GM23338 (cell line): Measurements from ENCODE around the gene BCL2. TPM values are rescaled to one million over a fixed set of nuclear protein-coding genes. Genes with fewer than 3 reads are reported as not detected.

Experiments used
- ATAC-seq: fragments of 200-7000 bp; cut with Tn5 transposase; 3 replicates; pipeline ENCODE4 v1.9.1; 2020
- DNase-seq: peaks from one replicate; pipeline ENCODE4 v3.0.0-alpha.2; 2015; ENCODE audit warnings: low spot score
- H2AFZ ChIP-seq: fragments of 200-600 bp; sonication (generic); 2 replicates; pipeline ENCODE4 v1.8.0; 2016; ENCODE audit warnings: antibody characterized with exemption, mild to moderate bottlenecking, moderate library complexity
- H3F3A ChIP-seq: fragments of 200-600 bp; sonication (generic); replicated peaks from 2 replicates; pipeline ENCODE4 v1.8.0; 2017; ENCODE audit warnings: antibody characterized with exemption, mixed run types, low read depth
- H3K27ac ChIP-seq: fragments of 200-600 bp; sonication (generic); 2 replicates; pipeline ENCODE4 v1.6.1; 2016; ENCODE audit warnings: low read depth
- H3K27me3 ChIP-seq: fragments of 200-600 bp; sonication (generic); 2 replicates; pipeline ENCODE4 v1.8.0; 2016; ENCODE audit warnings: mild to moderate bottlenecking, mixed run types, moderate library complexity; ENCODE audit not compliant: insufficient read depth
- H3K36me3 ChIP-seq: fragments of 200-600 bp; sonication (generic); 2 replicates; pipeline ENCODE4 v1.8.0; 2016; ENCODE audit warnings: mild to moderate bottlenecking; ENCODE audit not compliant: insufficient read depth
- H3K4me1 ChIP-seq: fragments of 200-600 bp; sonication (generic); 2 replicates; pipeline ENCODE4 v1.8.0; 2016; ENCODE audit warnings: mild to moderate bottlenecking, moderate library complexity; ENCODE audit not compliant: insufficient read depth
- H3K4me2 ChIP-seq: fragments of 200-600 bp; sonication (generic); 2 replicates; pipeline ENCODE4 v1.7.1; 2017; ENCODE audit warnings: mixed run types
- H3K4me3 ChIP-seq: fragments of 200-600 bp; sonication (generic); 2 replicates; pipeline ENCODE4 v1.6.1; 2016; ENCODE audit warnings: mixed run types
- H3K79me2 ChIP-seq: fragments of 200-600 bp; sonication (generic); replicated peaks from 2 replicates; pipeline ENCODE4 v1.8.0; 2017; ENCODE audit warnings: mild to moderate bottlenecking; ENCODE audit not compliant: insufficient read depth
- H3K9me2 ChIP-seq: fragments of 200-600 bp; sonication (generic); 2 replicates; pipeline ENCODE4 v1.8.0; 2017; ENCODE audit not compliant: insufficient read depth
- H4K20me1 ChIP-seq: fragments of 200-600 bp; sonication (generic); replicated peaks from 2 replicates; pipeline ENCODE4 v1.8.0; 2017; ENCODE audit warnings: mild to moderate bottlenecking; ENCODE audit not compliant: insufficient read depth
- H3K27ac Mint-ChIP-seq: 2 replicates; pipeline ENCODE4 v1.8.0; 2020; ENCODE audit warnings: inconsistent platforms, mild to moderate bottlenecking, moderate library complexity, mixed read lengths
- H3K27me3 Mint-ChIP-seq: 3 replicates; pipeline ENCODE4 v1.8.0; 2022; ENCODE audit warnings: low read depth, mild to moderate bottlenecking, moderate library complexity, mixed read lengths, inconsistent platforms; ENCODE audit not compliant: insufficient read depth, poor library complexity
- H3K36me3 Mint-ChIP-seq: 3 replicates; pipeline ENCODE4 v1.8.0; 2021; ENCODE audit warnings: low read depth, mild to moderate bottlenecking, inconsistent platforms, moderate library complexity, mixed read lengths
- H3K4me1 Mint-ChIP-seq: 3 replicates; pipeline ENCODE4 v1.8.0; 2020; ENCODE audit warnings: mild to moderate bottlenecking, inconsistent platforms, mixed read lengths
- H3K4me3 Mint-ChIP-seq: 3 replicates; pipeline ENCODE4 v1.8.0; 2021; ENCODE audit warnings: moderate library complexity, mild to moderate bottlenecking, inconsistent platforms, mixed read lengths
- H3K9me3 Mint-ChIP-seq: 3 replicates; pipeline ENCODE4 v1.8.0; 2020; ENCODE audit warnings: moderate library complexity, mild to moderate bottlenecking, inconsistent platforms, mixed read lengths
- ETS1 ChIP-seq: IDR thresholded peaks from 2 replicates; pipeline ENCODE4 v1.6.1; 2016; ENCODE audit warnings: antibody characterized with exemption
- EZH2 ChIP-seq: fragments of 200-600 bp; sonication (generic); IDR thresholded peaks from one replicate; pipeline ENCODE4 v1.8.0; 2017; ENCODE audit warnings: antibody characterized with exemption, mild to moderate bottlenecking, low read depth; ENCODE audit not compliant: unreplicated experiment
- EZH2phosphoT487 ChIP-seq: fragments of 200-600 bp; sonication (generic); IDR thresholded peaks from one replicate; pipeline ENCODE4 v1.8.1; 2018; ENCODE audit warnings: antibody characterized with exemption; ENCODE audit not compliant: unreplicated experiment
- JUNB ChIP-seq: IDR thresholded peaks from one replicate; pipeline ENCODE4 v1.6.1; 2016; ENCODE audit warnings: antibody characterized with exemption; ENCODE audit not compliant: unreplicated experiment
- ZNF114 ChIP-seq: fragments of 250-450 bp; sonication (Bioruptor Pico); IDR thresholded peaks from 2 replicates; pipeline ENCODE4 v1.5.0; 2020; ENCODE audit warnings: mild to moderate bottlenecking, moderate library complexity
- ZNF462 ChIP-seq: fragments of 250-450 bp; sonication (Bioruptor Pico); IDR thresholded peaks from 2 replicates; pipeline ENCODE4 v1.5.0; 2020; ENCODE audit warnings: mild to moderate bottlenecking, moderate library complexity
- polyA plus RNA-seq: library from polyadenylated mRNA; unstranded; fragments of >200 nt; fragmentation: Nextera tagmentation; extraction: Ambion mirVana; gene quantifications from 2 replicates; pipeline ENCODE4 v1.2.1, GENCODE V29; 2016
- total RNA-seq: library from RNA; depleted of rRNA; stranded (reverse); fragments of >200 nt; shearing (Covaris generic); gene quantifications from 2 replicates; pipeline ENCODE4 v1.2.3, GENCODE V29; 2014
- TF ChIP-seq, protein P1 (sequence below), 2 experiments: fragments of 200-600 bp in 1 of 2; sonication (generic) in 1 of 2; conservative IDR thresholded peaks; 2 replicates each; pipeline versions ENCODE4 v1.5.1 to v1.6.1; 2016 to 2017; ENCODE audit warnings: antibody characterized with exemption in 2 of 2, low read depth in 2 of 2, mild to moderate bottlenecking in 2 of 2, moderate library complexity in 1 of 2

BCL2 gene
- total and polyA plus RNA-seq, 2 experiments from 2014 or later = 1.2 to 4.0 TPM

DNA sequence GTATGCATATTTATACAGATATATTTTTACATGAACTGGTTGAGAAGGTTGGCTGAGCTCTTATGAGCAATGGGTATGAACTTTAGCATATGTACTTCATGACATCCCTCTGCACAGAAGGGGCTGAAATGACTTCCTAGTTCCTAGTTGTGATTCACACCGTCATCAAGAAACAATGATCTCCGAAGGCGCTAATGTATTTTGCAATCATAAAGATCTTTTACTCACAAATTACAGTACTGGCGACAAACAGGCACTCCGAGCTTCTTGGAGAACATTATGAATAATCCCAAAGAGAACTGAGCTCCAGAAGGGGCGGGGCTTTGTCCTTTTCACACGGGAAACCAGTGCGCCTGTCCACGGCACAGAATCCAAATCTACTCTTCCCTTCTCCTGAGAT lies 18.1 kb downstream of the BCL2 start (continued):
- no peak for TF ChIP-seq ZNF462
- no peak for TF ChIP-seq EZH2

DNA sequence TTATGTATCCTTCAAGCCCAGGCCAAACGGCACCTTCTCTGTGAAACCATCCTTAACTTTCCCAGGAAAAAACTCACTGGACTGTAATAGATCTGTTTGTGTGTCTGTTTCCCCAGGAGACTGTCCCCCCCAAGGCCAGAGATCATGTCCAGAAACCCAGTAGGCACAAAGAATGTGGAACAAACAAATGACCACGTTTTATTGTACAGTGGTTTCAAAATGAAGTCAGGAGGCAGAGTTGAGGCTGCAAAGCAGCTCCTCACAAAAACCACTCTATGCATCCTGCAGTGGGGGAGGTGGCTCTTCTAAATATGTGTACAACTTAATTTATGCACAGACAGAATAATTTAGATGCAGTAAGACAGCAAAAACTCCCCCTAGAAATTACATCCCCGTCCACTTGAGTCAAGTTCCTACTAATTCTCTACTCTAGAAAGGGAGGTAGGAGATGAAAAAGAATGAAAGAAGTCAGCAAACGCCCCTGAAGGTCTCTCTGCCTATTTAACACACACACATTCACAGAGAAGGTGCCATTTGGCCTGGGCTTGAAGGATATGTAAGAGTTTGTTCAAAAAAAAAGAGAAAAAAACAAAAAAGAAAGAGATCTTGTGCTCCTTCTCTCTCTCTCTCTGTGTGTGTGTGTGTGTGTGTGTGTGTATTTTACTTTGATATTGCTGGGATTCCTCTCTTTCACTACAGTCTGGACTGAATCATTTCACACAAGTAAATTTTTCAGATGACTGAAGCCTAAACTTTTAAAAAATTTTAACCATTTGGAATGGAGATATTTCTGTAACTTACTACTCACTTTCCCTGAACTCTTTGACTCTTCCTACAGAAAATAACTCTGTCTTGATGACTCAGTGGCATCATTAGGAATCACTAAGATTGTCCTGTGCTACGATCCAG lies 19.5 kb downstream of the BCL2 start:
- H3K4me2 ChIP-seq = no peak overlapping the region
- H3K9me3 Mint-ChIP-seq = no peaks in the 10 kb centered on the region
- no peak overlapping the region for H3K27ac ChIP-seq
- H3K4me1 ChIP-seq = peaks cover 14% of the 10 kb centered on the region
- no peaks in the 10 kb centered on the region for H4K20me1 ChIP-seq
- no peak overlapping the region for H3K27ac Mint-ChIP-seq
- DNase-seq (no peak), ATAC-seq (no peak)
- no peaks in the 10 kb centered on the region for H3K9me2 ChIP-seq
- peaks cover 24% of the 10 kb centered on the region for H3K4me1 Mint-ChIP-seq
- no peaks in the 10 kb centered on the region for H3K27me3 ChIP-seq
- no peak overlapping the region for H3K4me3 ChIP-seq
- H3K79me2 ChIP-seq = no peaks in the 10 kb centered on the region
- no peak overlapping the region for H2AFZ ChIP-seq
- H3F3A ChIP-seq = no peaks in the 10 kb centered on the region
- no peak overlapping the region for H3K4me3 Mint-ChIP-seq
- H3K27me3 Mint-ChIP-seq = peaks cover 3% of the 10 kb centered on the region
- no peaks in the 10 kb centered on the region for H3K36me3 Mint-ChIP-seq
- no peaks in the 10 kb centered on the region for H3K36me3 ChIP-seq
- TF ChIP-seq JUNB = no peak
- TF ChIP-seq ETS1 = no peak
- TF ChIP-seq EZH2phosphoT487 = no peak
- TF ChIP-seq ZNF114 (CRISPR knock-in tag) = no peak
- TF ChIP-seq, protein P1, sequence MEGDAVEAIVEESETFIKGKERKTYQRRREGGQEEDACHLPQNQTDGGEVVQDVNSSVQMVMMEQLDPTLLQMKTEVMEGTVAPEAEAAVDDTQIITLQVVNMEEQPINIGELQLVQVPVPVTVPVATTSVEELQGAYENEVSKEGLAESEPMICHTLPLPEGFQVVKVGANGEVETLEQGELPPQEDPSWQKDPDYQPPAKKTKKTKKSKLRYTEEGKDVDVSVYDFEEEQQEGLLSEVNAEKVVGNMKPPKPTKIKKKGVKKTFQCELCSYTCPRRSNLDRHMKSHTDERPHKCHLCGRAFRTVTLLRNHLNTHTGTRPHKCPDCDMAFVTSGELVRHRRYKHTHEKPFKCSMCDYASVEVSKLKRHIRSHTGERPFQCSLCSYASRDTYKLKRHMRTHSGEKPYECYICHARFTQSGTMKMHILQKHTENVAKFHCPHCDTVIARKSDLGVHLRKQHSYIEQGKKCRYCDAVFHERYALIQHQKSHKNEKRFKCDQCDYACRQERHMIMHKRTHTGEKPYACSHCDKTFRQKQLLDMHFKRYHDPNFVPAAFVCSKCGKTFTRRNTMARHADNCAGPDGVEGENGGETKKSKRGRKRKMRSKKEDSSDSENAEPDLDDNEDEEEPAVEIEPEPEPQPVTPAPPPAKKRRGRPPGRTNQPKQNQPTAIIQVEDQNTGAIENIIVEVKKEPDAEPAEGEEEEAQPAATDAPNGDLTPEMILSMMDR (conservative IDR thresholded peaks at IDR 0.05; ENCODE audit: low read depth in 2 of 2) = no peak
